HG03354 (cell line): ENCODE results near the gene CLEC17A.
"Not testable (repeated sequence)": the region's sequence is repeated elsewhere in the genome, so short reads cannot be mapped to it uniquely, and the experiment has no call there.

Experiments used
- ATAC-seq: cut with Tn5 transposase; IDR thresholded peaks from one replicate; pipeline ENCODE4 v1.9.1; 2021; ENCODE audit warnings: mild to moderate bottlenecking; ENCODE audit not compliant: unreplicated experiment, poor library complexity, severe bottlenecking

CLEC17A gene, protein sequence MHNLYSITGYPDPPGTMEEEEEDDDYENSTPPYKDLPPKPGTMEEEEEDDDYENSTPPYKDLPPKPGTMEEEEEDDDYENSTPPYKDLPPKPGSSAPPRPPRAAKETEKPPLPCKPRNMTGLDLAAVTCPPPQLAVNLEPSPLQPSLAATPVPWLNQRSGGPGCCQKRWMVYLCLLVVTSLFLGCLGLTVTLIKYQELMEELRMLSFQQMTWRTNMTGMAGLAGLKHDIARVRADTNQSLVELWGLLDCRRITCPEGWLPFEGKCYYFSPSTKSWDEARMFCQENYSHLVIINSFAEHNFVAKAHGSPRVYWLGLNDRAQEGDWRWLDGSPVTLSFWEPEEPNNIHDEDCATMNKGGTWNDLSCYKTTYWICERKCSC

DNA sequence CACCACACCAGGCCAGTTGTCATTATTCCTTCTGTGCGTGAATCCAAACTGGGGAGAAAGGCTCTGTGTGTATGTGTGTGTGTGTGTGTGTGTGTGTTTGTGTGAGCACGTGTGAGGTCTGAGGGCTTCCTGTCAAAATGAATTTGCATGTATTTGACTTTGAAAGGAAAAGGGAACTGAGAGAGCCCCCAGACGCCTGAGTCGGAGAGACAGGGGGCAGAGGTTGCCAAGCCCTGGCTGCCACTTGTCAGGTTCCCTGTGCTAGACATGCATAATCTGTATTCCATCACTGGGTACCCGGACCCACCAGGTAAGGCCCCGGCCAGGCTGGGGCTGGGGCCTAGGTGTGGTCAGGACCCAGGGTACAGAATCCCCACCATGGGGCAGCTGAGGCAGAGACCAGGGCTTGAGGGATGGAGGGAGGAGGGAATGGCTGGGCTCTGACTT lies at the start of gene CLEC17A:
Gene CLEC17A, plus strand, starts transcription at position 191 of the 447 bp plus-strand sequence. Its CDS starts 77 bp downstream, at position 268.
- peak; percentile 42 for ATAC-seq

GRCh38 chr19:14533450-14533849 lies 49.4 kb upstream of the CLEC17A start:
- no peak for ATAC-seq

DNA sequence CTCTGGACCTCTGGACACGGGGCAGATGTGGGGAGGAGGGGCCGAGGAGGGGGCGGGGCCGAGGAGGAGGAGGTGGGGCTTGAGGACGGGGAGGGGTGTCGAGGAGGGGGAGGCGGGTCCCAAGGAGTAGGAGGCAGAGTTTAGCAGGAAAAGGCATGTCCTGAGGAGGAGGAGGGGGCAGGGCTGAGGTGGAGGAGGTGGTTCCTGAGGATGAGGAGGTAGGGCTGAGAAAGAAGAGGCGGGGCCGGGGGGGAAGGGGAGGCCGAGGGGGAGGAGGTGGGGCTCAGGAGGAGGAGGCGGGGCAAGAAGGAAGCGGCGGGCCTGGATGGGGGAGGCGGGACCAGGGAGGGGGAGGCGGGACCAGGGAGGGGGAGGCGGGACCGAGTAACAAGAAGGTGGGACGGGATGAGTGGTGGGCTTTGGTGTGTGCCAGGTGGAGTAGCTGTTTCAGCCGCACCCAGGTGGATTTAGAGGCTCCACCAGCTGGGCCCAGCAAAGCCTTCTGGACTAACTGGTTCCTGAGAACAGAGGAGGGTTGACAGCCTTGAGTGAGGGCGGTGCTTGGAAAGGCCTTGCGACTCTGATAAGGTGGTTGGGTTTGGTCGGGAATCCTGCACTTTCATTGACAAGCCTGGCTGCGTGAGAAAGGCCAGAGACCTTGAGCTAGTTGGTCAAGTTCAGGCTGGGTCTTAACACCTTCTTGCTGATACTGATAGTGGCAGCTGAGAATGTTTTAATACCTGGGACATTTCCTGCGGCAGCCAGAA lies 45.8 kb upstream of the CLEC17A start:
- ATAC-seq = no peak

DNA sequence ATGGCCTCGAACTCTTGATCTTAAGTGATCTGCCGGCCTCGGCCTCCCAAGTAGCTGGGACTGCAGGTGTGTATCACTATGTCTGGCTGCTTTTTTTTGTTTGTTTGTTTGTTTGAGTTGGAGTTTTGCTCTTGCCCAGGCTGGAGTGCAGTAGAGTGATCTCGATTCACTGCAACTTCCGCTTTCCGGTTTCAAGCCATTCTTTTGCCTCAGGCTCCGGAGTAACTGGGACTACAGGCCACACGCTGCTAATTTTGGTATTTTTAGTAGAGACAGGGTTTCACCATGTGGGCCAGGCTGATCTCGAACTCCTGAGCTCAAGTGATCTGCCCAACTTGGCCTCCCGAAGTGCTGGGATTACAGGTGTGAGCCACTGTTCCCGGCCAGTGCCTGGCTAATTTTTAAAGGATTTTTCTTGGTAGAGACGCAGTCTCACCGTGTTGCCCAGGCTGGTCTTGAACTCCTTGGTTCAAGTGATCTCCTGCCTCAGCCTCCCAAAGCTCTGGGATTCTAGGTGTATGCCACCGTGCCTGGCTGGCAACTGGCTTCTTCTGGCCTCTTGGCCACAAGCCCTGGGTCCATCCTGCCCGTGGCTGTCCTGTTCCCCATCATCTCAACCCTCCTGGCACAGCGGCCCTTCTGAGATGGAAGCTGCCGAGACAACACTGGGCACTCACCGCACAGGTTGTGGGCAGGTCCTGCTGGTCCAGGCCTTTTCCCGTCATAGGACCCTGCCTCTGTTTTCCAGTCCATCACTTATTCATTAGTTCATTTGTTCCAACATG lies 42.0 kb upstream of the CLEC17A start:
- ATAC-seq = no peak

DNA sequence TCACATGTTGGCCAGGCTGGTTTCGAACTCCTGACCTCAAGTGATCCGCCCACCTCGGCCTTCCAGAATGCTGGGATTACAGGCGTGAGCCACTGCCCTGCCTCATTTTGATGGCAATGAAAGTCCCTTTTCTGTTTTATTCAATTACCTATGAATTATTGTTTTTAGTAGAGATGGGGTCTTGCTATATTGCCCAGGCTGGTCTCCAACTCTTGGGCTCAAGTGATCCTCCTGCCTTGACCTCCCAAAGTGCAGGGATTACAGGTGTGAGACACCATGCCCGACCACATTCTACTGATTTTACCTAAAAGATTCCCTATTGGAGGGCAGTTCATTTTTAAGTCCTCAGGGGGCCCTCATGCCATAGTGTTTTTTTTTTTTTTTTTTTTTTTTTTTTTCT lies 40.9 kb upstream of the CLEC17A start:
- not testable (repeated sequence) for ATAC-seq

- ATAC-seq = no peak
Observed at GRCh38 chr19:14542711-14543328, 40.1 kb upstream of the CLEC17A start.

GRCh38 chr19:14544047-14544446 lies 38.8 kb upstream of the CLEC17A start:
- ATAC-seq = no peak

GRCh38 chr19:14544977-14545715 lies 37.7 kb upstream of the CLEC17A start:
- ATAC-seq = no peak

GRCh38 chr19:14545716-14546082 lies 37.2 kb upstream of the CLEC17A start:
- no peak for ATAC-seq

DNA sequence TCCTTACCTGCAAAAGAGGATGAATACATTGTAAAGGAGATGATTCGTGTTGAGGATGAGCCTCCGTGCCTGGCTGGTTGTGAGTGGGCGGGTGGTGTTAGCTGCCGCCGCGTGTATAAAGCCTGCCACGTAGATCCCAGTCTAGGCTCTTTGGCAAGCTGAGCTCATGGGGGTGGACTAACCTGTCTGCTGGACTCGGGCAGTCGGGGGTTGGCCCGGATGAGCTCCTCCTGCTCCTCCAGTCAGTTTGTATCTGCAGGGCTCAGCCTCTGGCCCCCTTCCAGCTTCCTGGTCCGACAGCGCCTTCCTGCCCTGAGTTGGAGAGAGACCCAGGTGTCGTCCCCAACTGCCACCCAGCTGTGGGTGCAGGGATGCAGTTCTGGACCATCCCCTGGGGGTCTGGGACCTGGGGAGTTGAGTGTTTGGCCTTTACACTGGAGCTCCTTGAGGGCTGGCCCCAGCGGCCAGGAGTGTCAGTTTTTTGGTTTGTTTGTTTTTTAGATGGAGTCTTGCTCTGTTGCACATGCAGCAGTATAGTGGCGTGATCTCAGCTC lies 32.6 kb upstream of the CLEC17A start:
- no peak for ATAC-seq

DNA sequence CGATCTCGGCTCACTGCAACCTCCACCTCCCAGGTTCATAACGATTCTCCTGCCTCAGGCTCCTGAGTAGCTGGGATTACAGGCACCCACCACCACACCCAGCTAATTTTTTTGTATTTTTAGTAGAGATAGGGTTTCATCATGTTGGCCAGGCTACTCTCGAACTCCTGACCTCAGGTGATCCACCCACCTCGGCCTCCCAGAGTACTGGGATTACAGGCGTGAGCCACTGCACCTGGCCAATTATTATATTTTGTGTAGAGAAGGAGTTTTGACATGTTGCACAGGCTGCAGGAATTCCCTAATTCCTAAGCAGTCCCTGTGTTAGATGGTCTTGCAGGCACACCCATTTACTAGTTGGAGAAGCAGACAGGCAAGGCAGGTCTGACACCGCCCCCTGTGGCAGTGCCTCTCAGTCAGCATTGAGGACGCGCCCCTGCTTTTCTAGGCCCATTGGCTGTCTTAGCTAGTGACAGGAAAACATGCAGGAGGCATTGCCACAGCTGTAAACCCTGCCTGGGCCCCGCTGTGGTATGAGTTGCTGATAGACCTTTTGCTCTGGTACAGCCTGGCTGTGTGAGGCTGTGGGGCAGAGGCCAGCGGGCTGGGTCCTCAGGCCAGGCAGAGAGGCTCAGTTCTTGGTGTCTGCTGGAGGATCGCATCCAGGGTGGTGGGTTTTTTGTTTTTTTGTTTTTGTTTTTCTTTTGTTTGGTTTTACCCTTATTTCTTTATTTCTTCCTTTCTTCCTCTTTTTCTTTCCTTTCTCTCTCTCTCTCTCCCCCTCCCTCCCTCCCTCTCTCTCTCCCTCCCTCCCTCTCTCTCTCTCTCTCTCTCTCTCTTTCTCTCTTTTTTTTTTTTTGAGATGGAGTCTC lies 31.5 kb upstream of the CLEC17A start:
- not testable (repeated sequence) for ATAC-seq

- not testable (repeated sequence) for ATAC-seq
Observed at GRCh38 chr19:14552006-14552360, 30.9 kb upstream of the CLEC17A start.

- ATAC-seq = no peak
Observed at GRCh38 chr19:14553042-14553938, 29.6 kb upstream of the CLEC17A start.

- no peak for ATAC-seq
Observed at GRCh38 chr19:14553939-14554243, 29.0 kb upstream of the CLEC17A start.

DNA sequence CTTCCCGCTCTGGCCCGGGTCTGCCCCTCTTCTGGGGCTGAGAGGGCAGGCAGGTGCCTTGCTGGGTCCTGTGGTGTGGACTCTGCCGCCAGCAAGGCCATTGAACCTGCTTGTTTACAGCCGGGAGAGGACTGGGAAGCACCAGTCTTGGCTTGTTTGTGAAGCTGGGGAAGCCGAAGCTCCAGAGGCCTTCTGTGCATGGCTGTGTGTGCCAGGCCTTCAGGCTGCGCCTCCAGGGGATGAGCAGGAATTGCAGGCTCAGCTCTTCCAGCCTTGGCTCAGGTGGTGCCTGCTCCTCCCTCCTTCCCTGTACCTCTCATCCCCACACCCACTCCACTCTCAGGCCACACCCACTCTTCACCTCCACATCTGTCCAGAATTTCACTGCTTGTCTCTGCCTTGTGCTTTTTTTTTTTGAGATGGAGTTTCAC lies 28.5 kb upstream of the CLEC17A start:
- ATAC-seq = no peak

- ATAC-seq = no peak
Observed at GRCh38 chr19:14555918-14556661, 26.8 kb upstream of the CLEC17A start.
